Fibroblast of the aortic adventitia (primary cell): ENCODE data around the gene STX19. TPM values are rescaled to one million over a fixed set of nuclear protein-coding genes. Genes with fewer than 3 reads are reported as not detected.

Source experiments
- small RNA-seq: library from RNA; depleted of rRNA; stranded (forward); fragments of <200 nt; gene quantifications from one replicate; pipeline ENCODE3, GENCODE V24; 2012
- total RNA-seq: library from RNA; depleted of rRNA; stranded (reverse); fragments of >200 nt; gene quantifications from 2 replicates; pipeline ENCODE4 v1.2.3, GENCODE V29; 2012; ENCODE audit warnings: low replicate concordance

STX19 gene
- total RNA-seq, 1 donor: not detected

Small RNA genes within 50 kb of the gene (small RNA-seq; reads per million reads assigned to genes)
- not detected for gene RF00019
- not detected for gene RNU6-511P

Other genes starting within 250 kb of the STX19 start
- gene PROS1, start 54.7 kb downstream of the STX19 start, total RNA-seq: 57.1 and 109 TPM in 2 replicates
- gene ARL13B, start 48.4 kb downstream of the STX19 start, total RNA-seq: 14.6 and 16.4 TPM in 2 replicates
- gene DHFR2, start 34.3 kb upstream of the STX19 start, total RNA-seq: 3.7 and 6.9 TPM in 2 replicates
- gene NSUN3, start 34.5 kb upstream of the STX19 start, total RNA-seq: 16.4 and 17.8 TPM in 2 replicates